ENCODE results near the gene ATP6V1G2. TPM values are rescaled to one million over a fixed set of nuclear protein-coding genes. Genes with fewer than 3 reads are reported as not detected.

Gene ATP6V1G2
- total RNA-seq, 1 donor from 2014 or later, result 0.59 TPM

GRCh38 chr6:31575952-31576685, 29.7 kb upstream of the ATP6V1G2 start:
- no peak for DNase-seq (ENCODE audit: low read depth, low spot score)

- no peak for DNase-seq (ENCODE audit: low read depth, low spot score)
Observed at GRCh38 chr6:31575335-31575901, 29.0 kb upstream of the ATP6V1G2 start, which contains the start of gene TNF. TNF (plus strand) TSS chr6:31575565; CDS start chr6:31575742, 177 bp downstream.

- no peak for DNase-seq (ENCODE audit: low read depth, low spot score)
Observed at GRCh38 chr6:31574106-31575061, 28.0 kb upstream of the ATP6V1G2 start.

GRCh38 chr6:31573239-31574105, 27.1 kb upstream of the ATP6V1G2 start:
- DNase-seq (ENCODE audit: low read depth, low spot score), result no peak

- DNase-seq (ENCODE audit: low read depth, low spot score), result no peak
Observed at GRCh38 chr6:31572041-31572911, 25.9 kb upstream of the ATP6V1G2 start, which contains the start of gene LTA. LTA (plus strand) TSS chr6:31572289; CDS start chr6:31572743, 454 bp downstream.

GRCh38 chr6:31569861-31570536, 23.6 kb upstream of the ATP6V1G2 start:
- DNase-seq (ENCODE audit: low read depth, low spot score), result no peak

- no peak for DNase-seq (ENCODE audit: low read depth, low spot score)
Observed at GRCh38 chr6:31568537-31568961, 22.1 kb upstream of the ATP6V1G2 start.

GRCh38 chr6:31567531-31568370, 21.3 kb upstream of the ATP6V1G2 start:
- DNase-seq (ENCODE audit: low read depth, low spot score), result no peak

GRCh38 chr6:31560697-31561058, 14.3 kb upstream of the ATP6V1G2 start:
- DNase-seq (ENCODE audit: low read depth, low spot score), result no peak

- peak; percentile 99 for DNase-seq (ENCODE audit: low read depth, low spot score)
Observed at GRCh38 chr6:31559958-31560696, 13.7 kb upstream of the ATP6V1G2 start.

- no peak for DNase-seq (ENCODE audit: low read depth, low spot score)
Observed at GRCh38 chr6:31559606-31559957, 13.2 kb upstream of the ATP6V1G2 start.

GRCh38 chr6:31558631-31559500, 12.5 kb upstream of the ATP6V1G2 start:
- DNase-seq (ENCODE audit: low read depth, low spot score), result no peak

- DNase-seq (ENCODE audit: low read depth, low spot score), result no peak
Observed at GRCh38 chr6:31558318-31558625, 11.9 kb upstream of the ATP6V1G2 start.

GRCh38 chr6:31557443-31558317, 11.3 kb upstream of the ATP6V1G2 start:
- no peak for DNase-seq (ENCODE audit: low read depth, low spot score)

- no peak for DNase-seq (ENCODE audit: low read depth, low spot score)
Observed at GRCh38 chr6:31556307-31556706, 9.9 kb upstream of the ATP6V1G2 start.

GRCh38 chr6:31551371-31551770, 5.0 kb upstream of the ATP6V1G2 start:
- DNase-seq (ENCODE audit: low read depth, low spot score), result peak; percentile 66

Data from pulmonary artery endothelial cell (primary cell).